Myocyte (in vitro differentiated cells): ENCODE data around the gene MMP1. TPM values are rescaled to one million over a fixed set of nuclear protein-coding genes. Genes with fewer than 3 reads are reported as not detected.
A peak's percentile ranks its signal among the peaks of the same experiment; 100 is the strongest.

Experiments used
- DNase-seq: peaks from one replicate; pipeline ENCODE4 v3.0.0-alpha.2; 2012; ENCODE audit warnings: low read depth
- total RNA-seq: library from RNA; depleted of rRNA; stranded (reverse); fragments of >200 nt; gene quantifications from 2 replicates; pipeline ENCODE4 v1.2.3, GENCODE V29; 2014

MMP1 gene
- total RNA-seq, 1 donor from 2014 or later = 0.94 TPM

DNA sequence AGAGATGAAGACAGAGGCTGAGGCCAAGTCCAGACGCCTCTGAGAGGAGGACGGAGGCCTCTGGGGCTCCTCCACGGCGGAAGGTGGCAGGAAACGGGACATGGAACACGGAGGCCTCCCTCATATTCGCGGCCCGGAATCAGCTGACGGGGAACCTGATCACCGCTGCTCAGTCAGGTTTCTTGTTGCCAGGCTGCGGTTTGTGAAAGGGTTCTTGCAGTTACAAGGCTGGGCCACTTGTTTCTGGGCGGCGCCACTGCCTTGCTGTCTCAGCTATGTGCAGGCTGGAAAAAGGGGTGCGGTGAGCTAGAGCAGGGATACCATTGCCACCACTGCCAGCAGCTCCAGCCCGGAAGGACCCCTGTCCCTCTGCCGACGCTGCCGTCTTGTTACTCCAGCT lies 10.0 kb upstream of the MMP1 start:
- DNase-seq = peak; percentile 32

DNA sequence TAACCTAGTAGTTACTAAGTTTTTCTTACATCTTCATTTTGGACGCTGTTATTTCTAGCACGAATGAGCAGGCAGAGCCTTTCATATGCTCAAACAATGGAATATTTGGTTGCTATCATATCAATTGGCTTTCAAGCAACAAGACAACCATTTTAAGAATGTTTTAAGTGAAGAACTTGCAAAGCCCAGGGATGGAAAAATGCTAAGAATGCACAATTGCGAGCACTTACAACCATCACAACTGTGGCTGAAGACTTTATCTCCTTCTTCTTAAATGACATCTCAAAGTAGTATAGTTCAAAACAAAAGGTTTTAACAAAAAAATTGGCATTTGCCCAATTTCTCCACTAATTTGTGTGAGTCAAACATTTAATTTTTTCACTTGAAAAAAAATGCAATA lies 8.3 kb upstream of the MMP1 start:
- DNase-seq = no peak

GRCh38 chr11:102802341-102802740 lies 4.4 kb upstream of the MMP1 start:
- DNase-seq = peak; percentile 65

DNA sequence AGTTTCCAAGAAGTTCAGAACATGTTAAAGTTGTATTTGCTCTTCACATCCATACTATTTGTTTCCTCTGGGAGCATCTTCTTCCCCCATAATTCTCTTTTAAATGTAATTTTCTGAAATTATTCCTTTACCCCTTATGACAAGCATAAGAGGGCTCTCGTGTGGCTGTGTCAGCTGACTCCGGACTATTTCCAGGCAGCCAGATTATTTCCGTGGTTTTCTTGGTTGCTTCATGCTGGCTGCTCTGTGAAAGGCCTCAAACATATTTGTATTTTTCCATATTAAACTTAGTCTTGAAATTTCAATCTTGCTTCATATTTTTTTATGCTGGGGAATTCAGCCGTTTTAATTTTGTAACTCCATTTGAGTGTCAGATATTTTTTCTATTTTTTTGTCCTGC lies 2.8 kb upstream of the MMP1 start:
- peak; percentile 54 for DNase-seq

- DNase-seq = no peak
These were observed 1.9 kb upstream of the MMP1 start for GRCh38 chr11:102799681-102800340.

DNA sequence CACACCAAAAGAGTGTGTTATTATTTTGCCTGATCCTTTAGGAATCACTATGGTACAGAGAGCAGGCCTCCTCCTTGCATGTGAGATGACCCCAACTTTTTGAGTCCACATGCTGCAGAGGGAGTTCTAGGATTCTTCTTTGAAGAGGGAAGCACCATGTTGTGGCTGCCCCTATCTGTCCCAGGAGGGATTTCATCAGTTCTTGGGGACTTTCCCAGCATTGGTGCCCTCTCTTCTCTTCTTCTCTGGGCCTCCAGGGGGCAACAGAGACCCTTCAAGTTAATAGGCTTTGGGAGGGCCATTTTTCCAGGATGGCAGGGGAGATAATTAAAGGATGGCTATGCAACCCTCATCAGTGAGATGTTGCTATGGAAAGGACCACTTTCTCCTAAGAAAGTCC lies 3.6 kb downstream of the MMP1 start:
- DNase-seq = peak; percentile 39

DNA sequence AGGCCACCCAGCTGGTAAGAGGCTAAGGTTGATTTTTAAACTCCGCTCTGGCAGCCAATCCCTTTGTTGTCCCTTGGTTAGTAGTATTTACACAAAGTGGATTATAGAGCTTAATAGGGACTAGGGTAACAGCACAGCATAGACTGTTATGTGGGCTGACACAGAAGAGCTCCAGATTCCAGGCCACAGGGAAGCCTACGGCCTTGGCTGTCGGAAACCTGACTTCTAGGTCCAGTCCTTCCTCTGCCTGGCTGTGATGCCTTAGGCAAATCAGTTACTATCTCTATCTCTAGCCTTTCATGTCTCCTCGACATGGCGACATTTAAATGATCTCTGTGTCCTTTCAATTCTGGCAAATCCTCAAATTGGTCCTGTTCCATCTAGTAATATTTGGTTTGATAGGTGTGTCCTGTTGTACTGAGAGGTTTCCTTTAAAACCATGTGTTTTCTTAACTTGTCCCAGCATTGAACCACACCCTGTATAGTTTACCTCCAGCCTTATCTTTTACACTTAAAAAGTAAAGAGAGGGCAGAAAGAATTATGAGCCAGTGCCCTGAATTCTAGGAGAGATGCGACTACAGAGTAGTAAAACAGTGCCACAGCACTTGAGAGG lies 4.2 kb downstream of the MMP1 start:
- no peak for DNase-seq

- DNase-seq = no peak
These were observed 5.4 kb downstream of the MMP1 start for GRCh38 chr11:102792604-102793003.

DNA sequence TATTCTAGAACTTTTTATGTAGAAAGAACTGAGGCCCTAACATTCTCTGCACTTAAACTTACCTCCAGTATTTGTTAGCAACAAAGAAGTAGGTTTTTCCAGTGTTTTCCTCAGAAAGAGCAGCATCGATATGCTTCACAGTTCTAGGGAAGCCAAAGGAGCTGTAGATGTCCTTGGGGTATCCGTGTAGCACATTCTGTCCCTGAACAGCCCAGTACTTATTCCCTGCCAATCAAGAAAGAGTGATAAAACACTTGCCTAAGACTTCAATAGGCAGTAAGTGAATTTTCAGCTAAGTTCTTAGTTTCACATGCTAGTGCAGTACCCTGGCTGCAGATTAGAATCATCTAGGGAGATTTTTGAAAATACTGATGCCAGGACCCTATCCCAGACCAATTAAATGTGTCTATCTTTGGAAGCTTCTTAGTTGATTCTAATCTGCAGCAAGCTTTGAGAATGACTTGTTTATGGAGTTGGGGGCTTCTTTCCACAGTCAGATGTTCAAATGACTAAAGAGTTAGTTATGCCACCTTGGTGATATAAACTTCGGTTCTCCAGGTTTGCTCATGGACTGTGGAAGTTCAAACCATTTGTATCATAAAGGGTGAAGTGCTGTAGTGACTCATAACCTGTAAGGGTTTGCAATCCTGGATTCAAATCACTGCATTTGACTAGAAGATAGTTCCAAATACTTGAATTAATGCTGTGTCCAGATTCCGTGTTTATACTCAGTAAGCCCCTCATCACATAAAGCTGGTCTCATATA lies 6.5 kb downstream of the MMP1 start:
- no peak for DNase-seq

DNA sequence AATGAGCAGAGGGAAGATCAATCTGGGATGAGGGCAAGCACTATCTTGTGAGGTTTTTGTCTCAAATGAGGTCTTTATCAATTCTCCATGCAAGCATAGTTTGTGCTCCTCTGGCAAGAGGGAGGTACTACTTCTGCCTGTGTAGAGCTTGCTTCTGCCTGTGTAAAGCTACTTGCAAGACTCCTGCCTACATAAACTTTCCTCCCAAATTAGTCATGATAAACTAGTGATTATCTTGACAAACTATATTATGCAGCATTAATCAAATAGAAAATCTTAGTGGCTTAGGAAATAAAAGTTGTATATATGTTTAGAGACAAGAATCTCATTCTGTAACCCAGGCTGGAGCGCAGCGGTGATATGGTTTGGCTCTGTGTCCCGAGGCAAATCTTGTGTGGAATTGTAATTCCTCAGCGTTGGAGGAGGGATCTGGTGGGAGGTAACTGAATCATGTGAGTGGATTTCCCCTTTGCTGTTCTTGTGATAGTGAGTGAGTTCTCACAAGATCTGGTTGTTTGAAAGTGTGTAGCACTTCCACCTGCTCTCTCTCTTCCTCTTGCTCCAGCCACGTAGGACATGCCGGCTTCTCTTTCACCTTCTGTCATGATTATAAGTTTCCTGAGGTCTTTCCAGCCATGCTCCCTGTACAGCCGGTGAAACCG lies 9.5 kb downstream of the MMP1 start:
- DNase-seq = no peak

- DNase-seq = no peak
These were observed 13.6 kb downstream of the MMP1 start for GRCh38 chr11:102784380-102784779.

DNA sequence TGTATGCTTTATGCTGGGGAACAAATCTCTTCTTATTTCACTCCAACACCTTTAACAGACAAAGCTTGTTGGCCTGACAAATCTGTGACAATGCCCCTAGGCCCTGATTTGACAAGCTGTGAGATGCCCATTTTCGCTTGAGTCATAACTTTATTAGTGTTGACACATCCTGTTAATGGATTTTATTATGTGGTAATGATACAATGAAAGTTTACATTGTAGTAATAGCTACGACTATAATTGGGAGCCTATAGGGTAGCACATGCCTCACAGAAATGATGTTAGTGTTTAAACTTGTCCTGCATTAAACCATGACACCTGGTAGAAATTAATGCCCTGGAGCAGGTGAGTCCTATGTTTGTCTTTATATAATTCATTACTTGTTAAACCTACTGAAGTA lies 14.2 kb downstream of the MMP1 start:
- DNase-seq = no peak

DNA sequence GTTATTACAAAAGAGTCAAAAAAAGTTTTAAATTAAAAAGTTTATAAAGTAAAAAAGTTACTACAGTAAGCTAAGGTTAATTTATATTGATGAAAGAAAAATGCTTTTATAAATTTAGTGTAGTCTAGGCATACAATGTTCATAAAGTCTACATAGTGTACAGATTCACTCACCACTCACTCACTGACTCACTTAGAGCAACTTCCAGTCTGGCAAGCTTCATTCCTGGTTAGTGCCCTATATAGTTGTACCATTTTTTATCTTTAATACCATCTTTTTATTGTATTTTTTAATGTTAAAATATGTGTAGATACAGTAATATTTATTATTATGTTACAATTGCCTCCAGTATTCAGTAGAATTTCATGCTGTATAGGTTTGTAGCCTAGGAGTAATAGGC lies 14.9 kb downstream of the MMP1 start:
- no peak for DNase-seq

DNA sequence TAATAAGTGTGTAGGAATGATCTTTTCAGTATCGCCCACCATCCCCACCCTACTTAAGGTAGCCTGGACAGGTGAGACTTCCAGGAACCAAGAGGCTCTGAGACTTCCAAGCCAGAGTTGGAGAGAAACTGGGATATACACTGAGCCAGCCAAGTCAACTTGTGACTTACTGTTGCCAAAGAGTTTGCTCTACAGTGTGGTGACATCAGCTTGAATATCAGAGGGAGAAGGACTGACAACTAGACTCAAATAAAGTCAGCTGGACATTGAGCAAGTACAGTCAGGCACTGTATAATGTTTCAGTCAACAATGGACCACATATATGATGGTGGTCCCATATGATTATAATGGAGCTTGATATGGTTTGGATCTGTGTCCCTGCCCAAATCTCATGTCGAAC lies 16.3 kb downstream of the MMP1 start:
- no peak for DNase-seq

DNA sequence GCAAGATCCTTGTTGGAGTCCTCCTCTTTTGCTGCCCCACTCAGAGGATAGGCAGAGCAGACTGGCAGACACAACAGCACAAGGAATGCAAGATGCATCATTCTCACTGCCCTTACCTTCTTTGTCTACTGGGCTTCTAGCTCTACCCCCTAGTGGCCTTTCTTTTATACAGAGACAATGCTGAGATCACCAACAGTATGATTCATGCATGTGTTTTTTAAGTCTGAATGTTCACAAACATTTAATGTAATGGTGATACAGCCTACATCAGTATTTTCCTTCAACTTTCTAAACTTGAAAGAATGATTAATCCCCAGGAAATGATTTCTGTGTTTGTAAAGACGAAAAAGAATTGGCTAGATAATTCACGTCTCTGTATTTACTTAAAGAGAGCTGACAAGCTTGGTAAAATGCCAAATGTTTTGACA lies 17.5 kb downstream of the MMP1 start, which contains the start of gene MMP10:
Gene MMP10 (minus strand): TSS at position 138 of the 428 bp plus-strand sequence. CDS start 37 bp downstream, at position 101.
- peak; percentile 41 for DNase-seq

GRCh38 chr11:102776454-102776853 lies 21.5 kb downstream of the MMP1 start:
- no peak for DNase-seq

- no peak for DNase-seq
These were observed 24.6 kb downstream of the MMP1 start for GRCh38 chr11:102773386-102773785.

GRCh38 chr11:102771351-102771750 lies 26.6 kb downstream of the MMP1 start:
- DNase-seq = no peak

DNA sequence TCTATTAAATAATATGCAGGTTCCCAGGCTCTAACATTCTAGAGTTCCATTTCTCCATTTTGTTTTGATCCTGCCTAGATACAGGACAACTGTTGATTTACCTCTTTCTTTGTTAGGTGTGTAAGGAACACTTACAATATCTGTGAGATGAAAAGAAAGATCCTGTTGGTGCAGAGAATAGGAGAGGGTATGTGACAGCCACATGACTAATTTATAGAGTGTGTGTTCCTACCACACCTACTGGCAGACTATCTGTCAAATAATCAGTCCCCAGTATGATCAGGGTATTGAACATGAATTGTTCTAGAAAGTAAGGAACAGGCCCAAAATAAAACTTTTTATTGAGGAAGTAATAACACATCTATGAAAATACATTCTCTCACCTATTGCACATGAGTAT lies 27.8 kb downstream of the MMP1 start:
- no peak for DNase-seq

DNA sequence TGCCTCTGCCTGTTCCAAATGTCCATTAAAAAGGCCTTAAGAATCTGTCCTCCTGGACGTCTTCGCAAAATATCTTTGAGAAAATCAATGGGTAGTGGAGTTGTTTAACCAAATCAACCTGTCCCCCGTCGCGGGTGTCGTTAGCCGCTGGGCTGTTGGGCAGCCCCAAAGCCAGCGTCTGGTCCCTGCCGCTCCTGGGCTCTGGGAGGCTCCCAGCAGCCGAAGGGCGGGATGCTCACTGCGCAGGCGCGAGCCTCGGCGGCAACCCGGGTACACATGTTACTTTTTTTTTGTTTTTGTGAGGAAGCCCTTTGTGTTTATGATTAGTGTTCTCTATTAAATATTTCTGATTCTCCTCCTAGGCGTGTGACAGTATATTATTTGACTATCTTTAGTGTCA lies 30.2 kb downstream of the MMP1 start:
- DNase-seq = no peak

DNA sequence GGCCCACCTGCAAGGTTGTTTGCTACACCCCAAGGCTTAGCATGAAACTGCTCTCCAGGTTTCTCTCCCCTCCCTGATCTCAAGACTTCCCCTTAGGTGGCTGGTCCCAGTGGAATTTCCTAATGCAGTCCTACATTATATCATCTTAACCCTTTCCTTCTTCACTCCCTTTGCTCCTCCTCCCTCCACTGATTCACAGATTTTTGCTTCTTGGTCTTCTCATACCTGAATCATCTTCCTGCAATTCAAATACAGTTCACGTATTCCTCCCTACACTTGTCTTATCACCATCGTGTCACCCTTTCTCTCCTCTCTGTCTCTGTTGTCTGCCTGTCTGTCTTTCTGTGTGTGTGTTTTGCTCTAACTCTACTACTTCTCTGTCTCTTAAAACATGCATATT lies 34.5 kb downstream of the MMP1 start:
- no peak for DNase-seq

GRCh38 chr11:102762361-102762767 lies 35.6 kb downstream of the MMP1 start:
- DNase-seq = peak; percentile 10
